HepG2 (cell line): ENCODE measurements around the gene PLEKHA8. TPM values are rescaled to one million over a fixed set of nuclear protein-coding genes. Genes with fewer than 3 reads are reported as not detected.

Experiments
- AGO2 ChIP-seq: fragments of 200-400 bp; formaldehyde crosslinking; optimal IDR thresholded peaks from 2 replicates; pipeline ENCODE3; 2017; ENCODE audit warnings: mild to moderate bottlenecking, low read depth, low read length, moderate library complexity
- ATF1 ChIP-seq: IDR thresholded peaks from 2 replicates; pipeline ENCODE4 v1.6.1; 2016; ENCODE audit warnings: mild to moderate bottlenecking, control low read depth
- ATF7-NPFF ChIP-seq: sonication (generic); formaldehyde crosslinking; IDR thresholded peaks from 2 replicates; pipeline ENCODE4 v1.8.1; 2023; ENCODE audit warnings: mild to moderate bottlenecking, low read depth, missing genetic modification reagents, moderate library complexity
- BORCS8-MEF2B ChIP-seq: sonication (generic); formaldehyde crosslinking; IDR thresholded peaks from 2 replicates; pipeline ENCODE4 v1.8.0; 2022; ENCODE audit warnings: mild to moderate bottlenecking, missing genetic modification reagents
- CEBPG ChIP-seq: IDR thresholded peaks from 2 replicates; pipeline ENCODE4 v1.6.1; 2016
- CENPBD1 ChIP-seq: sonication (generic); formaldehyde crosslinking; IDR thresholded peaks from 2 replicates; pipeline ENCODE4 v1.8.0; 2022; ENCODE audit warnings: missing genetic modification reagents, low read depth, mild to moderate bottlenecking, borderline replicate concordance
- CSRNP1 ChIP-seq: sonication (generic); formaldehyde crosslinking; IDR thresholded peaks from 2 replicates; pipeline ENCODE4 v1.8.1; 2023; ENCODE audit warnings: mild to moderate bottlenecking, missing genetic modification reagents
- GFI1 ChIP-seq: sonication (generic); formaldehyde crosslinking; IDR thresholded peaks from 2 replicates; pipeline ENCODE4 v1.5.0; 2020; ENCODE audit warnings: missing genetic modification reagents, mild to moderate bottlenecking, borderline replicate concordance
- HMG20A ChIP-seq: IDR thresholded peaks from 2 replicates; pipeline ENCODE4 v1.6.1; 2016; ENCODE audit warnings: borderline replicate concordance
- HOXA9 ChIP-seq: sonication (generic); formaldehyde crosslinking; IDR thresholded peaks from 2 replicates; pipeline ENCODE4 v1.8.1; 2022; ENCODE audit warnings: missing genetic modification reagents, mild to moderate bottlenecking, moderate library complexity, borderline replicate concordance
- LBX2 ChIP-seq: sonication (generic); formaldehyde crosslinking; IDR thresholded peaks from 2 replicates; pipeline ENCODE4 v1.5.0; 2020; ENCODE audit warnings: missing genetic modification reagents, mild to moderate bottlenecking, borderline replicate concordance
- MYNN ChIP-seq: sonication (generic); formaldehyde crosslinking; IDR thresholded peaks from 2 replicates; pipeline ENCODE4 v1.4.0; 2020; ENCODE audit warnings: mild to moderate bottlenecking, low read depth, missing genetic modification reagents
- NFE2 ChIP-seq: sonication (generic); formaldehyde crosslinking; IDR thresholded peaks from 2 replicates; pipeline ENCODE4 v1.4.0; 2020; ENCODE audit warnings: missing genetic modification reagents
- RXRA ChIP-seq: sonication (generic); formaldehyde crosslinking; IDR thresholded peaks from 2 replicates; pipeline ENCODE4 v1.5.1; 2020; ENCODE audit warnings: missing genetic modification reagents
- TARDBP ChIP-seq: sonication (generic); formaldehyde crosslinking; IDR thresholded peaks from 2 replicates; pipeline ENCODE4 v1.8.0; 2022; ENCODE audit warnings: mild to moderate bottlenecking, missing genetic modification reagents
- THAP11 ChIP-seq: IDR thresholded peaks from 2 replicates; pipeline ENCODE4 v1.6.1; 2016; ENCODE audit warnings: missing biosample characterization, missing genetic modification reagents
- TRIM24 ChIP-seq: sonication (generic); formaldehyde crosslinking; IDR thresholded peaks from 2 replicates; pipeline ENCODE4 v1.8.0; 2022; ENCODE audit warnings: mild to moderate bottlenecking, missing genetic modification reagents
- ZBTB46 ChIP-seq: sonication (generic); formaldehyde crosslinking; IDR thresholded peaks from 2 replicates; pipeline ENCODE4 v1.4.0; 2020; ENCODE audit warnings: mild to moderate bottlenecking, missing genetic modification reagents, borderline replicate concordance
- ZHX2 ChIP-seq, 2 experiments: sonication (generic) in 1 of 2; formaldehyde crosslinking in 1 of 2; IDR thresholded peaks; 2 replicates each; pipeline versions ENCODE4 v1.6.1 to v1.9.0; 2014 to 2022; ENCODE audit warnings: antibody characterized with exemption in 1 of 2, borderline replicate concordance in 1 of 2, inconsistent platforms in 1 of 2, low read depth in 1 of 2, missing genetic modification reagents in 1 of 2
- ZNF441 ChIP-seq: sonication (generic); formaldehyde crosslinking; IDR thresholded peaks from 2 replicates; pipeline ENCODE4 v1.7.0; 2021; ENCODE audit warnings: missing genetic modification reagents, borderline replicate concordance
- polyA plus RNA-seq, 8 experiments: library from polyadenylated mRNA; depleted of rRNA in 3 of 8; stranded (reverse) in 7 of 8; unstranded in 1 of 8; fragments of >200 nt; fragmentation: Illumina TruSeq in 4 of 8; extraction: Trizol in 4 of 8; gene quantifications; 2 replicates each; pipeline versions ENCODE4 v1.2.1 to v1.2.3, GENCODE V29; 2011 to 2016; ENCODE audit warnings: low read depth in 4 of 8, missing spikeins in 1 of 8, mixed read lengths in 1 of 8; ENCODE audit not compliant: insufficient read depth in 1 of 8
- total RNA-seq, 5 experiments: library from RNA; depleted of rRNA; stranded (reverse); fragments of >200 nt; fragmentation: Illumina TruSeq; extraction: Trizol; gene quantifications; 2 replicates each; pipeline ENCODE4 v1.2.3, GENCODE V29; 2016; ENCODE audit warnings: low read depth in 1 of 5

Gene PLEKHA8
- total and polyA plus RNA-seq, 2 of the 13 experiments (the other 11 are each of a cell fraction or from before 2014, with no cell fraction given) = 12.5 to 26.4 TPM

- no peak for TF ChIP-seq LBX2 (CRISPR knock-in tag)
- no peak for TF ChIP-seq TRIM24 (CRISPR knock-in tag)
- no peak for TF ChIP-seq GFI1 (CRISPR knock-in tag)
- TF ChIP-seq ZBTB46 (CRISPR knock-in tag) = 0 out of 2 replicates have a peak, but pooled peaks have one; percentile 39
- no peak; the same call in 1 of the 2 replicates for TF ChIP-seq TARDBP (CRISPR knock-in tag)
- no peak for TF ChIP-seq ZHX2 (IDR thresholded peaks at IDR 0.05; ENCODE audit: low read depth)
- no peak for TF ChIP-seq ZHX2 (CRISPR knock-in tag; IDR thresholded peaks at IDR 0.05; ENCODE audit: borderline replicate concordance)
- 0 out of 2 replicates have a peak, but pooled peaks have one; percentile 19 for TF ChIP-seq CSRNP1 (CRISPR knock-in tag)
- no peak for TF ChIP-seq CENPBD1 (CRISPR knock-in tag)
- TF ChIP-seq RXRA (CRISPR knock-in tag) = 0 out of 2 replicates have a peak, but pooled peaks have one; percentile 27
- 0 out of 2 replicates have a peak, but pooled peaks have one; percentile 41 for TF ChIP-seq BORCS8-MEF2B (CRISPR knock-in tag)
- TF ChIP-seq NFE2 (CRISPR knock-in tag) = no peak
- TF ChIP-seq HMG20A (CRISPR knock-in tag) = no peak
- TF ChIP-seq AGO2 = peak; percentile 72
- TF ChIP-seq HOXA9 = no peak
- TF ChIP-seq ZNF441 (CRISPR knock-in tag) = no peak
- TF ChIP-seq THAP11 (CRISPR knock-in tag) = peak; percentile 96
- no peak for TF ChIP-seq ATF1 (CRISPR knock-in tag)
- no peak for TF ChIP-seq ATF7-NPFF (CRISPR knock-in tag)
- no peak for TF ChIP-seq CEBPG
- TF ChIP-seq MYNN (CRISPR knock-in tag) = peak; percentile 78; the same call in 1 of the 2 replicates
These were observed at the start of gene PLEKHA8 (continued) for GRCh38 chr7:30028216-30028748.
